ENCODE measurements around the gene LIMS2. TPM values are rescaled to one million over a fixed set of nuclear protein-coding genes. Genes with fewer than 3 reads are reported as not detected.

Gene LIMS2
- total and polyA plus RNA-seq, 7 donors = 9.3 to 31.8 (median 16.4) TPM

DNA sequence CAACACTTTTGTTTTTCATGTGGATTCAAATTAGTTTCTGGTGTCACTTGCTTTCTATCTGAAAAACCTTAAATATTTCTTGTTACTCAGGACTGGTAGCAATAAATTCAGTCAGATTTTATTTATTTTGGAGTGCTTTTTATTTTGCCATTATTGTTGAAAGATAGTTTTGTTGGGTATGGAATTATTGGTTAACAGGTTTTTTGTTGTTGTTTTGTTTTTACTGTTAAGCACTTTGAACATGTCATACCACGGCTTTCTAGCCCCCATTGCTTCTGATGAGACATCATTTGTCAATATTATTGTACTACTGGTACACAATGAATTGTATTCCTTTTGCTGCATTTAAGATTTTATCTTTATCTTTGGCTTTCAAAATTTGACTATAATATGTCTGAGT, 13.1 kb upstream of the LIMS2 start:
- Histone ChIP-seq H3K4me1 (no peaks in the 10 kb centered on the region), H3K4me3 (no peak overlapping the region), H3K27me3 (ENCODE audit: insufficient read depth in 3 of 3, low read length in 2 of 3) (no peaks in the 10 kb centered on the region), H3K27ac (no peak overlapping the region), H3K36me3 (ENCODE audit: insufficient read depth in 1 of 2, low read depth in 1 of 2) (no peaks in the 10 kb centered on the region), H3K9me3 (no peaks in the 10 kb centered on the region)
- TF ChIP-seq, protein P1, sequence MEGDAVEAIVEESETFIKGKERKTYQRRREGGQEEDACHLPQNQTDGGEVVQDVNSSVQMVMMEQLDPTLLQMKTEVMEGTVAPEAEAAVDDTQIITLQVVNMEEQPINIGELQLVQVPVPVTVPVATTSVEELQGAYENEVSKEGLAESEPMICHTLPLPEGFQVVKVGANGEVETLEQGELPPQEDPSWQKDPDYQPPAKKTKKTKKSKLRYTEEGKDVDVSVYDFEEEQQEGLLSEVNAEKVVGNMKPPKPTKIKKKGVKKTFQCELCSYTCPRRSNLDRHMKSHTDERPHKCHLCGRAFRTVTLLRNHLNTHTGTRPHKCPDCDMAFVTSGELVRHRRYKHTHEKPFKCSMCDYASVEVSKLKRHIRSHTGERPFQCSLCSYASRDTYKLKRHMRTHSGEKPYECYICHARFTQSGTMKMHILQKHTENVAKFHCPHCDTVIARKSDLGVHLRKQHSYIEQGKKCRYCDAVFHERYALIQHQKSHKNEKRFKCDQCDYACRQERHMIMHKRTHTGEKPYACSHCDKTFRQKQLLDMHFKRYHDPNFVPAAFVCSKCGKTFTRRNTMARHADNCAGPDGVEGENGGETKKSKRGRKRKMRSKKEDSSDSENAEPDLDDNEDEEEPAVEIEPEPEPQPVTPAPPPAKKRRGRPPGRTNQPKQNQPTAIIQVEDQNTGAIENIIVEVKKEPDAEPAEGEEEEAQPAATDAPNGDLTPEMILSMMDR (IDR thresholded peaks at IDR 0.05) = no peak
- intact Hi-C loops (cut with DNase I) = no loop called here
- no peak for DNase-seq
- 75 to 86% (median 82%) methylated on average over 1 of the region's 1 CpG for WGBS, 3 donors
- no peak for ATAC-seq

DNA sequence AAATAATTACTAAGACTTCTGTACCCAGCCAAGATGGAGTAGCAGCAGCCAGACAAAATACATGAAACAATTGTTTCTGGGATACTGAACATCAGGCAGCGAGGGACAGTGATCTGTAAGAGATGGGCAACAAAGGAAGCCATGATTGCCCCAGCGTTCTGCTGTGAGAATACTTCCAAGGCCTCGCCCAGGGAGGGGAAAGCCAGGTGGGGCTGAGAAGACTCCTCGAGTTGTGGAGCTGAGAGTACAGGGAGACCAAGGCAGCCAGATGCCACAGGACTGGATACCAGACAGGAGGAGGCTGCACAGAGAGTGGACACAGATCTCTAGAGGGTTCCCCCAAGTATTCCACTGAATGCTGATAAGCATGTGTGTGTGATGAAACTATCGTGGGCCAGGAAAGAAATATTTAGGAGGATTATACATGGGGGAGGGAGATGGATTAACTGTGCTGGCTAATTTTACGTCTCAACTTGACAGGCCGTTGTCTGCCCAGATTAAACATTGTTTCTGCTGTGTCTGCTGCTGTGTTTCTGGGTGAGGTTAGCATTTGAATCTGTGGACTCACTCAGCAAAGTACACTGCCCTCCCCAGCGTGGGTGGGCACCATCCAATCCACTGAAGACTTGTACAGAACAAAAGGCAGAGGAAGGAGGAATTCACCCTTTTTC, 10.2 kb upstream of the LIMS2 start:
- WGBS, 3 donors = 58 to 72% (median 67%) methylated on average over 8 of the region's 8 CpGs
- Histone ChIP-seq H3K36me3 (ENCODE audit: insufficient read depth in 1 of 2, low read depth in 1 of 2) (no peaks in the 10 kb centered on the region), H3K27me3 (ENCODE audit: insufficient read depth in 3 of 3, low read length in 2 of 3) (no peaks in the 10 kb centered on the region), H3K4me1 (peaks cover 6% of the 10 kb centered on the region), H3K4me3 (no peak overlapping the region), H3K27ac (no peak overlapping the region), H3K9me3 (no peaks in the 10 kb centered on the region)
- intact Hi-C loops (cut with DNase I) = no loop called here
- TF ChIP-seq, protein P1 (IDR thresholded peaks at IDR 0.05) = no peak
- no peak for ATAC-seq
- DNase-seq = no peak

DNA sequence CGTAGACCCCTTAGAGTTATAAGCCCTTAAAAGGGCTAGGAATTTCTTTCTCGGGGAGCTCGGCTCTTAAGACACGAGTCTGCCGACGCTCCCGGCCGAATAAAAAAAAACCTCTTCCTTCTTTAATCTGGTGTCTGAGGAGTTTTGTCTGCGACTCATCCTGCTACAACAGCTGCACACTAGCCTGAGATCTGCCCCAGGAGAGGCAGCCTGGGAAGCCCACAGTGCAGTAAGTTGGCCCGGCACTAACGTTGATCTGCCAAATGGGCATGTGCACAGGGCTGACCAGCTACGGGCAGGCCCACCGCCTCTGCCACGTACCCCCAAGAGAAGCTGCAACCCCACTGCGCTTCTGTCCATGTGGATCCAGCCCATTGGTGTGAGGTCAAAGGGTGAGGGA, 8.4 kb upstream of the LIMS2 start:
- peak in 1 of 2 donors; percentile 64 for DNase-seq
- TF ChIP-seq, protein P1 (IDR thresholded peaks at IDR 0.05) = no peak
- H3K27me3 ChIP-seq (ENCODE audit: insufficient read depth in 3 of 3, low read length in 2 of 3) = no peaks in the 10 kb centered on the region
- intact Hi-C loops (cut with DNase I) = no loop called here
- no peaks in the 10 kb centered on the region for H3K9me3 ChIP-seq
- no peak overlapping the region for H3K4me3 ChIP-seq
- ATAC-seq = no peak
- peaks cover 6% of the 10 kb centered on the region for H3K4me1 ChIP-seq
- H3K27ac ChIP-seq = no peak overlapping the region
- no peaks in the 10 kb centered on the region for H3K36me3 ChIP-seq (ENCODE audit: insufficient read depth in 1 of 2, low read depth in 1 of 2)
- 28 to 52% (median 30%) methylated on average over 15 of the region's 15 CpGs for WGBS, 3 donors

DNA sequence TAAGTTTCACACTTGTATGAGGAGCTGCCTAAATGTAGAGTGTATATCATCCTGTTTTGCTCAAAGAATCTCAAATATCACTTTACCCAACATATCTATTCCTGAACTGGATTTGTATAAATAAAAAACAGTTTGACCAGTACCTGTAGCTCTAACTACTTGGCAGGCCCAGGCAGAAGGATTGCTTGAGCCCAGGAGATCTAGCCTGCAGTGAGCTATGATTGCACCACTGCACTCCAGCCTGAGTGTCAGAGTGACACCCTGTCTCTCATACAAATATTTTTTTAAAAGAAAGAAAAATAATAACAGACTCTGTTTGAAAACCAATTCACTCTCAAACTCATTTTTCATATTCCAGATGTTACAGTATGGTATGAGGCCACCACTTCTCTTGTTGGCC, 7.7 kb upstream of the LIMS2 start:
- intact Hi-C loops (cut with DNase I) = no loop called here
- Histone ChIP-seq H3K36me3 (ENCODE audit: insufficient read depth in 1 of 2, low read depth in 1 of 2) (no peaks in the 10 kb centered on the region), H3K27me3 (ENCODE audit: insufficient read depth in 3 of 3, low read length in 2 of 3) (no peaks in the 10 kb centered on the region), H3K9me3 (no peaks in the 10 kb centered on the region), H3K4me1 (peaks cover 6% of the 10 kb centered on the region), H3K27ac (no peak overlapping the region), H3K4me3 (no peak overlapping the region)
- no peak for DNase-seq
- no peak for ATAC-seq
- TF ChIP-seq, protein P1 (IDR thresholded peaks at IDR 0.05) = no peak
